ENCODE measurements around the gene CYP4F22. TPM values are rescaled to one million over a fixed set of nuclear protein-coding genes. Genes with fewer than 3 reads are reported as not detected.
"Not testable (repeated sequence)": the region's sequence is repeated elsewhere in the genome, so short reads cannot be mapped to it uniquely, and the experiment has no call there.

CYP4F22 gene
- total RNA-seq, 2 donors from 2014 or later = 0.19 to 0.22 TPM

- H3K36me3 ChIP-seq = no peaks in the 10 kb centered on the region
Measured at GRCh38 chr19:15591796-15592195, 83.5 kb downstream of the CYP4F22 start.

DNA sequence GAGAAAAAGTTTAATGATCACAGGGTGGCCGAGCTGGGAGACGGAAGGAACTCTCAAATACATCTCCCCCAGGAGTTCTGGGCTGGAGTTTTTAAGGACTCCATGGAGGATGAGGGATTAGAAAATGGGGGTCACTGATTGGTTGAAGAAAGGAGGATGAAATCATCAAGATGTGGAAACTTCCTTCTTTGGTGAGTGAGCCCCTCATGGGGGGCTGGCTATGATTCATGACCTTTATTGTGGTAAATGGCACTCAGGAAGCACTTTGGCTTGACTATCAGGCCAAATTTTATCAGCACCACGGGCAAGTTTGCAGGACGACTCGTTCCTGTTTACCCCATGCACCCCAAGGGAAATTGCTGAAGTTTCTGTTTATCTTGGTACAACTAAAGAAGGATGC, 84.2 kb downstream of the CYP4F22 start:
- H3K9me3 ChIP-seq; H3K27ac ChIP-seq; H3K4me3 ChIP-seq; H3K27me3 ChIP-seq; intact Hi-C loops (cut with DNase I); DNase-seq; H3K36me3 ChIP-seq; H3K9ac ChIP-seq (ENCODE audit: low read depth in 2 of 2, low read length in 2 of 2); H3K4me1 ChIP-seq: not testable (repeated sequence)

More at GRCh38 chr19:15591796-15592195, 83.5 kb downstream of the CYP4F22 start:
- no peak overlapping the region for H3K4me3 ChIP-seq
- intact Hi-C loops (cut with DNase I) = no loop called here
- H3K9ac ChIP-seq (ENCODE audit: low read depth in 2 of 2, low read length in 2 of 2) = no peak overlapping the region
- DNase-seq = no peak
- TF ChIP-seq, protein P1, sequence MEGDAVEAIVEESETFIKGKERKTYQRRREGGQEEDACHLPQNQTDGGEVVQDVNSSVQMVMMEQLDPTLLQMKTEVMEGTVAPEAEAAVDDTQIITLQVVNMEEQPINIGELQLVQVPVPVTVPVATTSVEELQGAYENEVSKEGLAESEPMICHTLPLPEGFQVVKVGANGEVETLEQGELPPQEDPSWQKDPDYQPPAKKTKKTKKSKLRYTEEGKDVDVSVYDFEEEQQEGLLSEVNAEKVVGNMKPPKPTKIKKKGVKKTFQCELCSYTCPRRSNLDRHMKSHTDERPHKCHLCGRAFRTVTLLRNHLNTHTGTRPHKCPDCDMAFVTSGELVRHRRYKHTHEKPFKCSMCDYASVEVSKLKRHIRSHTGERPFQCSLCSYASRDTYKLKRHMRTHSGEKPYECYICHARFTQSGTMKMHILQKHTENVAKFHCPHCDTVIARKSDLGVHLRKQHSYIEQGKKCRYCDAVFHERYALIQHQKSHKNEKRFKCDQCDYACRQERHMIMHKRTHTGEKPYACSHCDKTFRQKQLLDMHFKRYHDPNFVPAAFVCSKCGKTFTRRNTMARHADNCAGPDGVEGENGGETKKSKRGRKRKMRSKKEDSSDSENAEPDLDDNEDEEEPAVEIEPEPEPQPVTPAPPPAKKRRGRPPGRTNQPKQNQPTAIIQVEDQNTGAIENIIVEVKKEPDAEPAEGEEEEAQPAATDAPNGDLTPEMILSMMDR (IDR thresholded peaks at IDR 0.05) = no peak
- H3K27ac ChIP-seq = no peak overlapping the region
- no peaks in the 10 kb centered on the region for H3K4me1 ChIP-seq
- H3K27me3 ChIP-seq = no peaks in the 10 kb centered on the region
- no peaks in the 10 kb centered on the region for H3K9me3 ChIP-seq

DNA sequence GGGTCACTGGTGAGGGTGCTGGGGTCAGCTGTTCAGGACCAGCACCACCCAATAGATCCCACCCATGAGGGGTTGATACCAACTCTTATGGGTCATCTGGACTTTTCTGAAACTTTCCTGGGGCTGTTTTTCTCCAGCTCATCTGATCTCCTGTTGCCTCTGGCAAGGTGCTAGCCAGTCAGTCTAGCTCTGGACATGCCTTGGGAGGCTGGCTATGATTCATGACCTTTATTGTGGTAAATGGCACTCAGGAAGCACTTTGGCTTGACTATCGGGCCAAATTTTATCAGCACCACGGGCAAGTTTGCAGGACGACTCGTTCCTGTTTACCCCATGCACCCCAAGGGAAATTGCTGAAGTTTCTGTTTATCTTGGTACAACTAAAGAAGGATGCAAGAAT, 85.4 kb downstream of the CYP4F22 start:
- H3K4me1 ChIP-seq; intact Hi-C loops (cut with DNase I); H3K36me3 ChIP-seq; H3K9me3 ChIP-seq; DNase-seq; H3K9ac ChIP-seq (ENCODE audit: low read depth in 2 of 2, low read length in 2 of 2); H3K27ac ChIP-seq; H3K4me3 ChIP-seq; H3K27me3 ChIP-seq: not testable (repeated sequence)

DNA sequence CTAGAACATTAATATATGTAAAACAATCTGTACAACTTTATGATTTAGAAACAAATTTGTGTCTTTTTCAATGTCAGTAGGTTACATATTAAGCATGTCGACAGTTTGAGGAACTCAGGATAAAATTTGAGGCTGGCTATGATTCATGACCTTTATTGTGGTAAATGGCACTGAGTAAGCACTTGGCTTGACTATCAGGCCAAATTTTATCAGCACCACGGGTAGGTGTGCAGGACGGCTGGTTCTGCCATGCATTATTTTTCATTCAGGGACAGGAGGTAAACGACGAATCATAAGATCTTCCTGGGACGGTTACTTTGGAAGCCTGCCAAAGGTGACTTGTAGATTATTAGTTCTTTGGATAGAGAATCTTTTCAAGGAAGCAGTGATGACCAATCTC, 86.7 kb downstream of the CYP4F22 start:
- intact Hi-C loops (cut with DNase I) = no loop called here
- H3K9me3 ChIP-seq = no peaks in the 10 kb centered on the region

More for the DNA sequence above, 86.7 kb downstream of the CYP4F22 start:
- H3K9ac ChIP-seq (ENCODE audit: low read depth in 2 of 2, low read length in 2 of 2) = no peak overlapping the region
- DNase-seq = no peak
- TF ChIP-seq, protein P1 (IDR thresholded peaks at IDR 0.05) = no peak
- H3K36me3 ChIP-seq = no peaks in the 10 kb centered on the region
- H3K27ac ChIP-seq = no peak overlapping the region
- no peaks in the 10 kb centered on the region for H3K4me1 ChIP-seq
- no peaks in the 10 kb centered on the region for H3K27me3 ChIP-seq
- no peak overlapping the region for H3K4me3 ChIP-seq

Other genes with a start within 250 kb of the CYP4F22 start
- 10 to 100 TPM; 67.2 to 82.7 TPM for gene BRD4, start 176.0 kb upstream of the CYP4F22 start, total RNA-seq
- 10 to 100 TPM; 37.0 to 55.2 TPM for gene AKAP8, start 128.7 kb upstream of the CYP4F22 start, total RNA-seq
- 10 to 100 TPM; 63.5 to 70.2 TPM for gene AKAP8L, start 89.5 kb upstream of the CYP4F22 start, total RNA-seq
- gene WIZ, start 58.6 kb upstream of the CYP4F22 start, total RNA-seq = 10 to 100 TPM; 18.3 to 31.2 TPM
- gene RASAL3, start 44.0 kb upstream of the CYP4F22 start, total RNA-seq = 1 to 10 TPM; 1.7 to 2.5 TPM
- gene PGLYRP2, start 29.0 kb upstream of the CYP4F22 start, total RNA-seq = not detected
- not detected for gene CYP4F8, start 106.7 kb downstream of the CYP4F22 start, total RNA-seq
- gene CYP4F3, start 132.4 kb downstream of the CYP4F22 start, total RNA-seq = 1 to 10 TPM; 7.8 to 8.3 TPM
- gene CYP4F12, start 164.6 kb downstream of the CYP4F22 start, total RNA-seq = 10 to 100 TPM; 82.1 to 87.0 TPM
- not detected for gene OR10H2, start 219.5 kb downstream of the CYP4F22 start, total RNA-seq
- not detected for gene OR10H3, start 229.5 kb downstream of the CYP4F22 start, total RNA-seq

All from colonic mucosa (tissue), 4 donors.